Heart left ventricle (tissue), 13 donors: ENCODE measurements around the gene NEMP1.

ENCODE experiments used
- CTCF ChIP-seq, 12 donors: fragments of 200-600 bp; sonication (generic) in 4 of 12; IDR thresholded peaks; one replicate each; pipeline versions ENCODE4 v1.5.0 to v1.8.0; 2018 to 2022; ENCODE audit warnings: antibody characterized with exemption in 12 of 12, mild to moderate bottlenecking in 5 of 12
- POLR2A ChIP-seq, 2 donors: fragments of 450-650 bp; IDR thresholded peaks; one replicate each; pipeline ENCODE4 v1.6.1; 2017; ENCODE audit warnings: antibody characterized with exemption in 2 of 2, mild to moderate bottlenecking in 2 of 2, moderate library complexity in 2 of 2
- donor health status: ischemic (EF 13 %, LVEDD 7.1; RV severe dilation, severe dysfunction).
- donor health status: DM: no; HTN: yes; CAD: no.
- donor health status: DM: no; HTN: no; CAD: no.
- donor health status: ischemic (EF 25% LVEDD 6.9; RV normal size, moderate dysfunction).
- donor health status: ischemic (EF 25% LVEDD 5.7; RV mildly dilated, moderate dysfunction).
- donor health status: ischemic (EF 35%, LVEDD 5.7; RV mildly dilated, moderate dysfunction).
- donor health status: nonischemic (EF 11% LVEDD 7.7; RV severe dilation, severe dysfunction).
- donor health status: DM: yes; HTN: yes; CAD: no.
- donor health status: PGD.
- donor health status: ischemic (EF 29% LVEDD 5.4; RV normal size, mild dysfunction).
- donor health status: nonischemic (EF 23%, LVEDD 6.1; RV moderate dilation, normal function).

- no peak for TF ChIP-seq CTCF (IDR thresholded peaks at IDR 0.05)
- peak in 1 of 2 donors; percentile 26 for TF ChIP-seq POLR2A (IDR thresholded peaks at IDR 0.05)
These were observed 31.8 kb upstream of the NEMP1 start for GRCh38 chr12:57110104-57111030.
